Gastroesophageal sphincter (tissue), 4 donors: ENCODE measurements around the gene ELAVL1. TPM values are rescaled to one million over a fixed set of nuclear protein-coding genes. Genes with fewer than 3 reads are reported as not detected.
"Not testable (repeated sequence)": the region's sequence is repeated elsewhere in the genome, so short reads cannot be mapped to it uniquely, and the experiment has no call there.

Experiments
- ATAC-seq: fragments of 150-250 bp; one replicate; pipeline ENCODE4 v1.9.1; 2016; ENCODE audit warnings: mild to moderate bottlenecking, moderate library complexity
- H3K27ac ChIP-seq, 4 donors: fragments of 200-600 bp; sonication (generic) in 3 of 4; 1 replicate in 3 of 4; 2 replicates in 1 of 4; pipeline ENCODE4 v1.5.1; 2016 to 2019
- H3K27me3 ChIP-seq: fragments of 200-600 bp; sonication (generic); one replicate; pipeline ENCODE4 v1.5.1; 2019
- H3K36me3 ChIP-seq, 2 donors: fragments of 200-600 bp; sonication (generic); one replicate each; pipeline ENCODE4 v1.5.1; 2019; ENCODE audit warnings: control low read depth in 1 of 2
- H3K4me1 ChIP-seq, 3 donors: fragments of 200-600 bp; sonication (generic); 1 replicate in 2 of 3; 2 replicates in 1 of 3; pipeline ENCODE4 v1.5.1; 2016 to 2019; ENCODE audit warnings: control low read depth in 2 of 3
- H3K4me3 ChIP-seq, 2 donors: fragments of 200-600 bp; sonication (generic); one replicate each; pipeline ENCODE4 v1.5.1; 2019; ENCODE audit warnings: mild to moderate bottlenecking in 1 of 2, moderate library complexity in 1 of 2
- H3K9me3 ChIP-seq, 3 donors: fragments of 200-600 bp; sonication (generic); one replicate each; pipeline ENCODE4 v1.5.1; 2017 to 2019; ENCODE audit warnings: control low read depth in 2 of 3
- CTCF ChIP-seq, 4 experiments: fragments of 200-600 bp in 2 of 4; fragments of 450-650 bp in 2 of 4; sonication (generic) in 1 of 4; IDR thresholded peaks; one replicate each; pipeline ENCODE4 v1.5.1; 2017 to 2019; ENCODE audit warnings: antibody characterized with exemption in 4 of 4, mild to moderate bottlenecking in 2 of 4, moderate library complexity in 2 of 4
- EP300 ChIP-seq: sonication (generic); formaldehyde crosslinking; IDR thresholded peaks from one replicate; pipeline ENCODE4 v1.6.1; 2017; ENCODE audit warnings: antibody characterized with exemption, mild to moderate bottlenecking
- POLR2A ChIP-seq, 2 donors: fragments of 450-650 bp; IDR thresholded peaks; one replicate each; pipeline ENCODE4 v1.6.1; 2017; ENCODE audit warnings: antibody characterized with exemption in 2 of 2, mild to moderate bottlenecking in 2 of 2, moderate library complexity in 1 of 2
- POLR2AphosphoS5 ChIP-seq: sonication (generic); formaldehyde crosslinking; IDR thresholded peaks from one replicate; pipeline ENCODE4 v1.6.1; 2017; ENCODE audit warnings: antibody characterized with exemption
- WGBS, 2 donors: methylation state at CpG; one replicate each; pipeline ENCODE4 v1.1.5; 2018; ENCODE audit warnings: low coverage in 1 of 2; 5-methylcytosine and 5-hydroxymethylcytosine counted together
- total RNA-seq, 4 donors: library from RNA; depleted of rRNA; stranded (reverse); fragments of >200 nt; gene quantifications; one replicate each; pipeline ENCODE4 v1.1.0, GENCODE V29; 2016

Gene ELAVL1
- total RNA-seq, 4 donors from 2014 or later: 30.8 to 62.5 (median 34.6) TPM

- H3K27ac ChIP-seq: no peak overlapping the region
- peaks cover 0 to 91% of the 10 kb centered on the region in 2 donors for H3K36me3 ChIP-seq
- H3K4me3 ChIP-seq: no peak overlapping the region
- no peaks in the 10 kb centered on the region for H3K4me1 ChIP-seq
- TF ChIP-seq POLR2A (IDR thresholded peaks at IDR 0.05) (no peak), POLR2AphosphoS5 (no peak)
- WGBS, 2 donors: 77 to 78% methylated on average over 8 to 17 of the region's 22 CpGs
- H3K9me3 ChIP-seq: no peaks in the 10 kb centered on the region
- ATAC-seq: no peak
- H3K27me3 ChIP-seq: no peaks in the 10 kb centered on the region
These were observed 42.7 kb downstream of the ELAVL1 start for GRCh38 chr19:7962644-7963268.

GRCh38 chr19:7961920-7962626 lies 43.4 kb downstream of the ELAVL1 start:
- Histone ChIP-seq H3K4me1 (no peaks in the 10 kb centered on the region), H3K4me3 (no peak overlapping the region), H3K9me3 (no peaks in the 10 kb centered on the region), H3K27ac (no peak overlapping the region), H3K36me3 (peaks cover 0 to 85% of the 10 kb centered on the region in 2 donors), H3K27me3 (no peaks in the 10 kb centered on the region)
- TF ChIP-seq EP300: no peak
- TF ChIP-seq CTCF (IDR thresholded peaks at IDR 0.05): no peak
- TF ChIP-seq POLR2AphosphoS5: no peak
- no peak for TF ChIP-seq POLR2A (IDR thresholded peaks at IDR 0.05)
- 75 to 81% methylated on average over 11 to 13 of the region's 13 CpGs for WGBS, 2 donors
- ATAC-seq: no peak

- not testable (repeated sequence) for H3K9me3 ChIP-seq, H3K4me3 ChIP-seq, H3K27ac ChIP-seq, H3K4me1 ChIP-seq, ATAC-seq, H3K27me3 ChIP-seq
- WGBS, 2 donors: 59 to 86% methylated on average over 2 of the region's 4 CpGs
- peaks cover 0 to 76% of the 10 kb centered on the region in 2 donors for H3K36me3 ChIP-seq
These were observed 44.4 kb downstream of the ELAVL1 start for GRCh38 chr19:7961082-7961481.

- no peak for TF ChIP-seq POLR2AphosphoS5
- no peak for TF ChIP-seq EP300
- no peak for TF ChIP-seq CTCF (IDR thresholded peaks at IDR 0.05)
- TF ChIP-seq POLR2A (IDR thresholded peaks at IDR 0.05): no peak
- Histone ChIP-seq H3K27me3 (no peaks in the 10 kb centered on the region), H3K36me3 (peaks cover 0 to 57% of the 10 kb centered on the region in 2 donors), H3K9me3 (no peaks in the 10 kb centered on the region), H3K4me3 (no peak overlapping the region), H3K4me1 (no peaks in the 10 kb centered on the region), H3K27ac (no peak overlapping the region)
- WGBS, 2 donors: 58 to 65% methylated on average over 6 of the region's 6 CpGs
- no peak for ATAC-seq
These were observed 46.2 kb downstream of the ELAVL1 start for GRCh38 chr19:7959211-7959610.

GRCh38 chr19:7955696-7956095 lies 49.7 kb downstream of the ELAVL1 start:
- no peak for ATAC-seq

More at GRCh38 chr19:7955696-7956095, 49.7 kb downstream of the ELAVL1 start:
- TF ChIP-seq CTCF (IDR thresholded peaks at IDR 0.05) (no peak), EP300 (no peak), POLR2AphosphoS5 (no peak), POLR2A (IDR thresholded peaks at IDR 0.05) (no peak)
- Histone ChIP-seq H3K36me3 (peaks cover 0 to 22% of the 10 kb centered on the region in 2 donors), H3K27me3 (no peaks in the 10 kb centered on the region), H3K27ac (no peak overlapping the region), H3K9me3 (no peaks in the 10 kb centered on the region), H3K4me3 (no peak overlapping the region), H3K4me1 (no peaks in the 10 kb centered on the region)
- 94% methylated on average over 7 of the region's 11 CpGs; no CpG with 5 or more reads in 1 of the 2 donors for WGBS, 2 donors
